ENCODE results near the gene WDR1.

DNA sequence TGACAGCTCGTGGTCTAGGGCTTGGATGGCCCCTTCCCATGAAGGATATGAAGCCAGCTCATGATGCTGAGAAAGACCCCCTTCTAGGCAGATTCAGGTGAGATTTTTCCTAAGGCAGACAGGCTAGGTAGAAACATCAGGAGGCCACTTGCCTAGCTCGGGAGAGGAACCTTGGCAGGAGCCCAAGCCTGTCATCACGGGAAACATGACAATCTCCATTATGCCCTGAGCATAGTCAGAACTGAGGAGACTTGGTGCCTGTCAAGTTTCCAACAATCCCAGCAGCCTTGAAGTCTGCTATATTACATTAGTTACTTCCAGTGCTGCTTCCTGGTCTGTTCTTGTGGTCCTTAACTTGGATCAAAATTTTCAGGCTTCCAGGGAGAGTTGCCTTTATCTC, 18.7 kb upstream of the WDR1 start:
- TF ChIP-seq, protein P1, sequence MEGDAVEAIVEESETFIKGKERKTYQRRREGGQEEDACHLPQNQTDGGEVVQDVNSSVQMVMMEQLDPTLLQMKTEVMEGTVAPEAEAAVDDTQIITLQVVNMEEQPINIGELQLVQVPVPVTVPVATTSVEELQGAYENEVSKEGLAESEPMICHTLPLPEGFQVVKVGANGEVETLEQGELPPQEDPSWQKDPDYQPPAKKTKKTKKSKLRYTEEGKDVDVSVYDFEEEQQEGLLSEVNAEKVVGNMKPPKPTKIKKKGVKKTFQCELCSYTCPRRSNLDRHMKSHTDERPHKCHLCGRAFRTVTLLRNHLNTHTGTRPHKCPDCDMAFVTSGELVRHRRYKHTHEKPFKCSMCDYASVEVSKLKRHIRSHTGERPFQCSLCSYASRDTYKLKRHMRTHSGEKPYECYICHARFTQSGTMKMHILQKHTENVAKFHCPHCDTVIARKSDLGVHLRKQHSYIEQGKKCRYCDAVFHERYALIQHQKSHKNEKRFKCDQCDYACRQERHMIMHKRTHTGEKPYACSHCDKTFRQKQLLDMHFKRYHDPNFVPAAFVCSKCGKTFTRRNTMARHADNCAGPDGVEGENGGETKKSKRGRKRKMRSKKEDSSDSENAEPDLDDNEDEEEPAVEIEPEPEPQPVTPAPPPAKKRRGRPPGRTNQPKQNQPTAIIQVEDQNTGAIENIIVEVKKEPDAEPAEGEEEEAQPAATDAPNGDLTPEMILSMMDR (conservative IDR thresholded peaks at IDR 0.05) = no peak
- no peak for TF ChIP-seq ZFX (IDR thresholded peaks at IDR 0.05)

Measured in C4-2B (cell line).